Endothelial cell of umbilical vein (primary cell): ENCODE results near the gene ASB8. TPM values are rescaled to one million over a fixed set of nuclear protein-coding genes. Genes with fewer than 3 reads are reported as not detected.
A peak's percentile ranks its signal among the peaks of the same experiment; 100 is the strongest.

Experiments used
- BruUV-seq: library from RNA; stranded (reverse); fragments of 400-500 nt; replicated peaks from 2 replicates; lab custom pipeline; 2021; lab: Mats Ljungman, UMichigan
- CTCF ChIA-PET: fragments of 300-600, 350-600 bp; sonication (Branson Sonifier 250); formaldehyde crosslinking; loops from one replicate; lab custom pipeline; 2021; ENCODE audit warnings: antibody characterized with exemption, inconsistent platforms; lab: Charles Lee
- POLR2A ChIA-PET: fragments of 300-600, 350-600 bp; sonication (Branson Sonifier 250); formaldehyde crosslinking; loops from one replicate; lab custom pipeline; 2021; ENCODE audit warnings: antibody characterized with exemption, inconsistent platforms; lab: Charles Lee
- DNase-seq: peaks from one replicate; pipeline ENCODE4 v3.0.0-alpha.2; 2011; ENCODE audit warnings: low read depth, low spot score
- FAIRE-seq: peaks from 2 replicates; lab custom pipeline; 2011; peaks lifted over from hg19 to GRCh38; lab: Jason Lieb, UNC
- H2AFZ ChIP-seq: 2 replicates; pipeline ENCODE4 v1.6.0; 2012; ENCODE audit warnings: low read depth, low read length, control low read depth, inconsistent platforms
- H3K27ac ChIP-seq: 2 replicates; pipeline ENCODE4 v1.5.1; 2011; ENCODE audit warnings: low read depth, mild to moderate bottlenecking, control low read depth, low read length, moderate library complexity; ENCODE audit not compliant: insufficient read depth
- H3K27me3 ChIP-seq, 2 experiments: 2 replicates each; pipeline versions ENCODE4 v1.6.0 to v1.6.1; 2011; ENCODE audit warnings: low read length in 2 of 2, mixed read lengths in 1 of 2; ENCODE audit not compliant: control insufficient read depth in 2 of 2, insufficient read depth in 2 of 2
- H3K36me3 ChIP-seq, 2 experiments: 2 replicates in 1 of 2; 3 replicates in 1 of 2; pipeline ENCODE4 v1.5.1; 2011; ENCODE audit warnings: low read length in 2 of 2, mild to moderate bottlenecking in 1 of 2, moderate library complexity in 1 of 2; ENCODE audit not compliant: control insufficient read depth in 2 of 2, insufficient read depth in 2 of 2; ENCODE audit errors: extremely low read depth in 1 of 2
- H3K4me1 ChIP-seq: 3 replicates; pipeline ENCODE4 v1.5.1; 2011; ENCODE audit warnings: mild to moderate bottlenecking, low read length; ENCODE audit not compliant: control insufficient read depth, insufficient read depth; ENCODE audit errors: extremely low read depth
- H3K4me2 ChIP-seq: 2 replicates; pipeline ENCODE4 v1.6.1; 2011; ENCODE audit warnings: low read length, control low read depth, mixed read lengths; ENCODE audit not compliant: insufficient read depth
- H3K4me3 ChIP-seq, 3 experiments: fragments of 200-600 bp in 1 of 3; sonication (generic), shearing (Covaris generic) in 1 of 3; replicated peaks in 1 of 3; 2 replicates each; pipeline ENCODE4 v1.5.1; 2011 to 2016; ENCODE audit warnings: control low read depth in 3 of 3, low read length in 3 of 3, mild to moderate bottlenecking in 2 of 3, inconsistent platforms in 1 of 3, low read depth in 1 of 3, moderate library complexity in 1 of 3; ENCODE audit not compliant: insufficient read depth in 1 of 3
- H3K79me2 ChIP-seq: 2 replicates; pipeline ENCODE4 v1.6.0; 2012; ENCODE audit warnings: low read length, inconsistent platforms; ENCODE audit not compliant: control insufficient read depth, insufficient read depth
- H3K9ac ChIP-seq: replicated peaks from 2 replicates; pipeline ENCODE3; 2011; ENCODE audit warnings: low read length, control low read depth; ENCODE audit not compliant: insufficient read depth; ENCODE audit errors: extremely low read depth
- H3K9me1 ChIP-seq: replicated peaks from 3 replicates; pipeline ENCODE4 v1.6.0; 2011; ENCODE audit warnings: mild to moderate bottlenecking, low read length; ENCODE audit not compliant: control insufficient read depth, insufficient read depth; ENCODE audit errors: extremely low read depth
- H3K9me3 ChIP-seq: replicated peaks from 2 replicates; pipeline ENCODE4 v1.5.1; 2012; ENCODE audit warnings: low read length, inconsistent platforms; ENCODE audit not compliant: control insufficient read depth, insufficient read depth
- H4K20me1 ChIP-seq: replicated peaks from 2 replicates; pipeline ENCODE3; 2011; ENCODE audit warnings: mild to moderate bottlenecking, low read length; ENCODE audit not compliant: control insufficient read depth, insufficient read depth; ENCODE audit errors: extremely low read depth
- CTCF ChIP-seq, 2 donors: IDR thresholded peaks; 1 replicate in 1 of 2; 2 replicates in 1 of 2; pipeline ENCODE4 v1.5.1; 2011; ENCODE audit warnings: low read length in 2 of 2, mild to moderate bottlenecking in 2 of 2, moderate library complexity in 2 of 2, control low read depth in 1 of 2, inconsistent platforms in 1 of 2, low read depth in 1 of 2; ENCODE audit not compliant: insufficient read depth in 1 of 2; ENCODE audit errors: extremely low read depth in 1 of 2
- EZH2 ChIP-seq: IDR thresholded peaks from 2 replicates; pipeline ENCODE4 v1.6.1; 2012; ENCODE audit warnings: borderline replicate concordance, low read depth, mild to moderate bottlenecking, moderate library complexity, low read length, inconsistent platforms; ENCODE audit not compliant: severe bottlenecking
- FOS ChIP-seq: IDR thresholded peaks from 2 replicates; pipeline ENCODE4 v1.6.1; 2011; ENCODE audit warnings: mild to moderate bottlenecking, low read length, moderate library complexity, borderline replicate concordance; ENCODE audit not compliant: insufficient read depth
- GATA2 ChIP-seq: IDR thresholded peaks from 2 replicates; pipeline ENCODE4 v1.7.0; 2011; ENCODE audit warnings: low read depth, mild to moderate bottlenecking, moderate library complexity, mixed read lengths, low read length; ENCODE audit not compliant: insufficient read length, insufficient read depth
- JUN ChIP-seq: IDR thresholded peaks from 2 replicates; pipeline ENCODE4 v1.6.1; 2011; ENCODE audit warnings: borderline replicate concordance, low read depth; ENCODE audit not compliant: insufficient read length, insufficient read depth
- MYC ChIP-seq: IDR thresholded peaks from one replicate; pipeline ENCODE4 v1.6.1; 2011; ENCODE audit warnings: mild to moderate bottlenecking, low read depth, low read length
- POLR2A ChIP-seq: IDR thresholded peaks from 2 replicates; pipeline ENCODE4 v1.6.1; 2012; ENCODE audit warnings: low read depth, mild to moderate bottlenecking, control low read depth, low read length
- POLR2AphosphoS5 ChIP-seq: IDR thresholded peaks from 2 replicates; pipeline ENCODE4 v1.6.1; 2012; ENCODE audit warnings: low read depth, mild to moderate bottlenecking, control low read depth, low read length, moderate library complexity; ENCODE audit not compliant: insufficient read depth
- dilution Hi-C: fragments of 300-500 bp; cut with MboI; formaldehyde crosslinking; loops from one replicate; pipeline ENCODE4 v1.15.0; 2019; ENCODE audit warnings: low sequenced_read_pairs; ENCODE audit not compliant: extremely low pct_ligation_motif_present
- intact Hi-C: fragments of 100-400 bp; cut with micrococcal nuclease; formaldehyde crosslinking; loops from one replicate; pipeline ENCODE4 v1.10.0; 2022
- polyA plus RNA-seq, 4 experiments: library from polyadenylated mRNA; depleted of rRNA in 3 of 4; stranded (reverse) in 3 of 4; unstranded in 1 of 4; fragments of >200 nt; gene quantifications; 2 replicates each; pipeline versions ENCODE4 v1.2.1 to v1.2.3, GENCODE V29; 2011 to 2012; ENCODE audit warnings: missing spikeins in 1 of 4
- total RNA-seq: library from RNA; stranded (reverse); gene quantifications from 2 replicates; pipeline ENCODE4 v1.2.3, GENCODE V29; 2021
- TF ChIP-seq, protein P1 (sequence below): IDR thresholded peaks from 2 replicates; pipeline ENCODE4 v1.6.1; 2011; ENCODE audit not compliant: insufficient read depth, insufficient read length

Gene ASB8
- total and polyA plus RNA-seq, 2 donors (not counting 3 experiments of a cell fraction or from before 2014, with no cell fraction given): 14.9 to 29.7 TPM

DNA sequence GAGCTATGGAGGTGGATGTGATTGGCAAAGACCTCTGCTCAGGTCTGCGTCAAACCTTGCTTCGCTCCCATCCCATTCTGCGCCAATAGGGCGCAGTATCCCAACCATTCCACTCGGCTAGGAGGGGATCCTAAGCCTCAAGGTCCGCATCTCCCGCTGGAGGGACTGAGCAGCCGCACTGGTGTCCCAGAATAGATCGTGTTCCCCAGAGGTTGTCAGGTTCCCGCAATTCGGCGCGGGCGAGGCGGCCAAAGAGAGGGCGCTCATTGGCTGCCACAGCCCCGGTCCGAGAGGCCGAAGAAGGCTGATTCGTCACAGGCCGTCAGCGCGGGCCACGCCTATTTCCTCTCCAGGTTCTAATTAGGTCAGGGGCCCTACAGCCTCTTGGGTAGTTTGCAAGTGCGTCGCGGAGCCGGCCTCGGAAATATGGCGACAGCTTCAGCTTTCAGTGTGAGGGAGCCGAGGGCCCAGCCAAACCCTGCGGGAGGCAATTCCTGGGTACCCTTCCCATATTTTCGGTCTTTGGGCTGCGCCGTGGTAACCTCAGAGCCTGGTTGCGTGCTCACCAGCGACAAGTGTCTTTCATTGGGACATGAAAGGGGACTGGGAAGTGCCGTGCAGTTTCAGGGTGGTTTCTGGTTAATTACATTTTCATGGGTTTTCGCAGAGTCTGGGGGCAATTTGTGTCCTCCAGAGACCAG lies 40.8 kb upstream of the ASB8 start:
- peak overlapping the region; percentile 89 for H3K9ac ChIP-seq
- no peaks in the 10 kb centered on the region for H3K36me3 ChIP-seq
- peaks cover 0 to 19% of the 10 kb centered on the region in 2 experiments for H3K27me3 ChIP-seq
- H3K4me2 ChIP-seq: peak overlapping the region; percentile 99
- POLR2A ChIA-PET: no interaction called here
- H3K9me1 ChIP-seq: no peaks in the 10 kb centered on the region
- peaks cover 10% of the 10 kb centered on the region for H3K4me1 ChIP-seq
- CTCF ChIA-PET: interaction anchor here (0.9 to 3.5 kb wide), 14 partner anchors 9 to 425 kb away, joined by 3 to 19 read pairs (median 6); partner anchors contain the start of genes ASB8, CCDC184, TMEM106C and VDR
- H3K4me3 ChIP-seq: peak overlapping the region; percentile 23 to 71 (median 44)
- H3K79me2 ChIP-seq: no peaks in the 10 kb centered on the region
- peak overlapping the region; percentile 90 for H2AFZ ChIP-seq
- FAIRE-seq (peak; percentile 94), DNase-seq (peak; percentile 94)
- no peaks in the 10 kb centered on the region for H4K20me1 ChIP-seq
- intact Hi-C loops (loop anchor here (1.0 to 10.0 kb wide), 4 partner anchors 15 to 256 kb away; partner anchors contain the start of genes CCDC184 and COL2A1), dilution Hi-C loops (no loop called here)
- no peaks in the 10 kb centered on the region for H3K9me3 ChIP-seq
- no peak for TF ChIP-seq FOS
- no peak for TF ChIP-seq CTCF (IDR thresholded peaks at IDR 0.05; ENCODE audit: extremely low read depth in 1 of 2, insufficient read depth in 1 of 2, low read depth in 1 of 2, low read length in 2 of 2)
- TF ChIP-seq EZH2: no peak
- TF ChIP-seq MYC: no peak
- TF ChIP-seq, protein P1, sequence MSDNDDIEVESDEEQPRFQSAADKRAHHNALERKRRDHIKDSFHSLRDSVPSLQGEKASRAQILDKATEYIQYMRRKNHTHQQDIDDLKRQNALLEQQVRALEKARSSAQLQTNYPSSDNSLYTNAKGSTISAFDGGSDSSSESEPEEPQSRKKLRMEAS: no peak
- TF ChIP-seq POLR2AphosphoS5: peak; percentile 87
- TF ChIP-seq JUN: no peak
- TF ChIP-seq POLR2A: peak; percentile 96
- no peak for TF ChIP-seq GATA2
- H3K27ac ChIP-seq: peak overlapping the region; percentile 67
- TSS peak; percentile 83 for BruUV-seq
